ENCODE results near the gene ZKSCAN8. TPM values are rescaled to one million over a fixed set of nuclear protein-coding genes. Genes with fewer than 3 reads are reported as not detected.
"Not testable (repeated sequence)": the region's sequence is repeated elsewhere in the genome, so short reads cannot be mapped to it uniquely, and the experiment has no call there.

The ZKSCAN8 gene
- total RNA-seq, 2 donors from 2014 or later, result 7.6 to 12.2 TPM

GRCh38 chr6:28111964-28112363 lies 29.7 kb upstream of the ZKSCAN8 start:
- peaks cover 4% of the 10 kb centered on the region for H3K27me3 ChIP-seq
- no peaks in the 10 kb centered on the region for H3K36me3 ChIP-seq
- intact Hi-C loops (cut with DNase I), result no loop called here
- no peak overlapping the region for H3K27ac ChIP-seq
- TF ChIP-seq, protein P1, sequence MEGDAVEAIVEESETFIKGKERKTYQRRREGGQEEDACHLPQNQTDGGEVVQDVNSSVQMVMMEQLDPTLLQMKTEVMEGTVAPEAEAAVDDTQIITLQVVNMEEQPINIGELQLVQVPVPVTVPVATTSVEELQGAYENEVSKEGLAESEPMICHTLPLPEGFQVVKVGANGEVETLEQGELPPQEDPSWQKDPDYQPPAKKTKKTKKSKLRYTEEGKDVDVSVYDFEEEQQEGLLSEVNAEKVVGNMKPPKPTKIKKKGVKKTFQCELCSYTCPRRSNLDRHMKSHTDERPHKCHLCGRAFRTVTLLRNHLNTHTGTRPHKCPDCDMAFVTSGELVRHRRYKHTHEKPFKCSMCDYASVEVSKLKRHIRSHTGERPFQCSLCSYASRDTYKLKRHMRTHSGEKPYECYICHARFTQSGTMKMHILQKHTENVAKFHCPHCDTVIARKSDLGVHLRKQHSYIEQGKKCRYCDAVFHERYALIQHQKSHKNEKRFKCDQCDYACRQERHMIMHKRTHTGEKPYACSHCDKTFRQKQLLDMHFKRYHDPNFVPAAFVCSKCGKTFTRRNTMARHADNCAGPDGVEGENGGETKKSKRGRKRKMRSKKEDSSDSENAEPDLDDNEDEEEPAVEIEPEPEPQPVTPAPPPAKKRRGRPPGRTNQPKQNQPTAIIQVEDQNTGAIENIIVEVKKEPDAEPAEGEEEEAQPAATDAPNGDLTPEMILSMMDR (IDR thresholded peaks at IDR 0.05), result no peak
- no peak overlapping the region for H3K4me3 ChIP-seq
- no peak for DNase-seq
- H3K9me3 ChIP-seq, result no peaks in the 10 kb centered on the region
- no peak overlapping the region for H3K9ac ChIP-seq (ENCODE audit: low read depth in 2 of 2, low read length in 2 of 2)
- no peaks in the 10 kb centered on the region for H3K4me1 ChIP-seq

DNA sequence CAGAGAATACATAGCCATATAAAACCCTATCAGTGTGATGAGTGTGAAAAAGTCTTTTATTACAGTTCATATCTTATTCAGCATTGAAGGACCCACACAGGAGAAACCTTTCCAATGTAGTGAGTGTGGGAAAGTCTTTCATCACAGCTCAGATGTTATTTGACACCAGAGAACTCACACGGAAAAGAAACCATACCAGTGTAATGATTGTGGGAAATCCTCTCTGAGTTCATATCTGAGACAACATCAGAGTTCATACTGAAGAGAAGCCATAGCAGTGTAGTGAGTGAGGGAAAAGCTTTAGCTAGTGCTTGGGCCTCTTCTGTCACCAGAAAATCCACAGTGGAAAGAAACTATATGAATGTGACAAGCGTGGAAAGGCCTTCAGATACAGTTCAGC lies 25.9 kb upstream of the ZKSCAN8 start:
- no peaks in the 10 kb centered on the region for H3K36me3 ChIP-seq
- H3K9ac ChIP-seq (ENCODE audit: low read depth in 2 of 2, low read length in 2 of 2), result no peak overlapping the region
- no peak overlapping the region for H3K4me3 ChIP-seq
- H3K27me3 ChIP-seq, result no peaks in the 10 kb centered on the region
- intact Hi-C loops (cut with DNase I), result no loop called here
- TF ChIP-seq, protein P1 (IDR thresholded peaks at IDR 0.05), result no peak
- no peak overlapping the region for H3K27ac ChIP-seq
- no peaks in the 10 kb centered on the region for H3K4me1 ChIP-seq
- DNase-seq, result no peak
- no peaks in the 10 kb centered on the region for H3K9me3 ChIP-seq

GRCh38 chr6:28117386-28118050 lies 24.2 kb upstream of the ZKSCAN8 start:
- DNase-seq, result no peak
- no peaks in the 10 kb centered on the region for H3K36me3 ChIP-seq
- TF ChIP-seq, protein P1 (IDR thresholded peaks at IDR 0.05), result no peak
- H3K4me3 ChIP-seq, result no peak overlapping the region
- H3K9me3 ChIP-seq, result no peaks in the 10 kb centered on the region
- H3K27me3 ChIP-seq, result no peaks in the 10 kb centered on the region
- intact Hi-C loops (cut with DNase I), result no loop called here
- no peak overlapping the region for H3K9ac ChIP-seq (ENCODE audit: low read depth in 2 of 2, low read length in 2 of 2)
- H3K27ac ChIP-seq, result no peak overlapping the region
- no peaks in the 10 kb centered on the region for H3K4me1 ChIP-seq

GRCh38 chr6:28118217-28118616 lies 23.5 kb upstream of the ZKSCAN8 start:
- TF ChIP-seq, protein P1 (IDR thresholded peaks at IDR 0.05), result no peak
- Histone ChIP-seq H3K9ac (ENCODE audit: low read depth in 2 of 2, low read length in 2 of 2) (no peak overlapping the region), H3K4me3 (no peak overlapping the region), H3K27me3 (no peaks in the 10 kb centered on the region), H3K9me3 (no peaks in the 10 kb centered on the region), H3K27ac (no peak overlapping the region), H3K4me1 (no peaks in the 10 kb centered on the region), H3K36me3 (no peaks in the 10 kb centered on the region)
- intact Hi-C loops (cut with DNase I), result no loop called here
- DNase-seq, result no peak

DNA sequence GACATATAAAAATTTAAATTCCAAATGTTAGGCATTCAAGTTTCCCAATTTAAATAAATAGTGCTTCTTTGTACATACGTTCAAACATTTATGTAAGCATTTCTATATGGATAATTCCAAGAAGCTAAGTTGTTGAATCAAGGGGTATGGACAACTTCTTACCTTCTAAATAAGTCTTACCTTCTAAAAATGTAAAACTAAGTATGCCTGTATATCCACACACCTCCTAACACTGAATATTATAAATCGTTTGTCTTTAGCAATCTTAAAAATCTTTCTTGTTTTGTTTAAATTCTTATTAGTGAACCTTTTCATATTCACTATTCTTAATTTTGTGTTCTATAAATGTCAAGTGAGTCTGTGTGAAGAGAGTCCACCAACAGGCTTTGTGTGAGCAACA lies 19.8 kb upstream of the ZKSCAN8 start:
- no peaks in the 10 kb centered on the region for H3K36me3 ChIP-seq
- H3K27me3 ChIP-seq, result no peaks in the 10 kb centered on the region
- TF ChIP-seq, protein P1 (IDR thresholded peaks at IDR 0.05), result no peak
- no peak for DNase-seq
- intact Hi-C loops (cut with DNase I), result no loop called here
- H3K4me3 ChIP-seq, result no peak overlapping the region
- no peak overlapping the region for H3K27ac ChIP-seq
- no peaks in the 10 kb centered on the region for H3K9me3 ChIP-seq
- H3K4me1 ChIP-seq, result peaks cover 3% of the 10 kb centered on the region
- H3K9ac ChIP-seq (ENCODE audit: low read depth in 2 of 2, low read length in 2 of 2), result no peak overlapping the region

DNA sequence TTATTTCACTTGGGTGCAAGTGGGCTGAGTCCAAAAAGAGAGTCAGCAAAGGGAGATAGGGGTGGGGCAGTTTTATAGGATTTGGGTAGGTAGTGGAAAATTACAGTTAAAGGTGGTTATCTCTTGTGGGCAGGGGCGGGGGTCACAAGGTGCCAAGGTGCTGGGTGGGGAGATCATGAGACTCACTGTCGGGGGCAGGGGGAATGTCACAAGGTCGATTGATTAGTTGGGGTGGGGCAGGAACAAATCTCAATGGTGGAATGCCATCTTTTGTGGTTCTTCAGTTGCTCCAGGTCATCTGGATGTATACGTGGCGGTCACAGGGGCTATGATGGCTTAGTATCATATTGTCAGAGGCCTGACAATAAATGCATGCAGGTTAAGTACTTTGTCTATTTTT lies 19.4 kb upstream of the ZKSCAN8 start:
- DNase-seq; H3K9me3 ChIP-seq; H3K4me1 ChIP-seq; H3K27me3 ChIP-seq; H3K27ac ChIP-seq; H3K4me3 ChIP-seq; H3K36me3 ChIP-seq; intact Hi-C loops (cut with DNase I); H3K9ac ChIP-seq (ENCODE audit: low read depth in 2 of 2, low read length in 2 of 2): not testable (repeated sequence)

Measured in colonic mucosa (tissue), 4 donors.